H1 (cell line): ENCODE results near the gene DNAJB14. TPM values are rescaled to one million over a fixed set of nuclear protein-coding genes. Genes with fewer than 3 reads are reported as not detected.

ENCODE experiments used
- CTCF ChIA-PET: fragments of 300-600 bp; sonication (Branson Sonifier 250); formaldehyde crosslinking; loops from one replicate; lab custom pipeline; 2021; ENCODE audit not compliant: partially characterized antibody; lab: Charles Lee
- POLR2A ChIA-PET: fragments of 300-600 bp; sonication (Branson Sonifier 250); formaldehyde crosslinking; loops from one replicate; lab custom pipeline; 2021; ENCODE audit warnings: inconsistent platforms; ENCODE audit not compliant: partially characterized antibody; lab: Charles Lee
- DNase-seq, 2 experiments: peaks; one replicate each; pipeline versions ENCODE4 v3.0.0 to v3.0.0-alpha.2; 2010 to 2022; ENCODE audit warnings: low spot score in 2 of 2, low read depth in 1 of 2, mixed read lengths in 1 of 2
- FAIRE-seq: peaks from 2 replicates; lab custom pipeline; 2011; peaks lifted over from hg19 to GRCh38; lab: Jason Lieb, UNC
- H2AFZ ChIP-seq: 2 replicates; pipeline ENCODE4 v1.8.1; 2012; ENCODE audit warnings: low read length, inconsistent platforms
- H2AK5ac ChIP-seq: 2 replicates; pipeline ENCODE4 v1.6.1; 2013; ENCODE audit warnings: low read depth, low read length
- H2BK120ac ChIP-seq: replicated peaks from 2 replicates; pipeline ENCODE3; 2013; ENCODE audit warnings: low read depth, low read length, inconsistent platforms
- H2BK12ac ChIP-seq: 2 replicates; pipeline ENCODE4 v1.6.1; 2013; ENCODE audit warnings: low read depth, low read length
- H2BK15ac ChIP-seq: 2 replicates; pipeline ENCODE4 v1.6.1; 2013; ENCODE audit warnings: low read length
- H2BK20ac ChIP-seq: 2 replicates; pipeline ENCODE4 v1.6.1; 2013; ENCODE audit warnings: low read length
- H2BK5ac ChIP-seq: 2 replicates; pipeline ENCODE4 v1.6.1; 2013; ENCODE audit warnings: low read depth, low read length
- H3K14ac ChIP-seq: 2 replicates; pipeline ENCODE4 v1.6.1; 2013; ENCODE audit warnings: inconsistent platforms; ENCODE audit not compliant: insufficient read length
- H3K18ac ChIP-seq: 2 replicates; pipeline ENCODE4 v1.6.1; 2013; ENCODE audit warnings: low read length; ENCODE audit errors: extremely low read depth
- H3K23ac ChIP-seq: 2 replicates; pipeline ENCODE4 v1.6.1; 2013; ENCODE audit warnings: inconsistent platforms; ENCODE audit not compliant: insufficient read length
- H3K23me2 ChIP-seq: 2 replicates; pipeline ENCODE4 v1.6.1; 2013; ENCODE audit warnings: low read depth, low read length
- H3K27ac ChIP-seq: 2 replicates; pipeline ENCODE4 v1.6.1; 2011; ENCODE audit warnings: low read depth, low read length, inconsistent platforms
- H3K27me3 ChIP-seq, 4 experiments: replicated peaks in 1 of 4; 1 replicate in 1 of 4; 2 replicates in 3 of 4; pipeline versions ENCODE4 v1.6.1 to v1.8.1; 2011 to 2013; ENCODE audit warnings: low read length in 3 of 4, mild to moderate bottlenecking in 3 of 4, inconsistent platforms in 2 of 4, mixed read lengths in 2 of 4, moderate library complexity in 1 of 4; ENCODE audit not compliant: control insufficient read depth in 3 of 4, insufficient read depth in 3 of 4; ENCODE audit errors: extremely low read depth in 1 of 4
- H3K36me3 ChIP-seq, 4 experiments: 2 replicates each; pipeline versions ENCODE4 v1.6.1 to v1.8.1; 2011 to 2013; ENCODE audit warnings: mild to moderate bottlenecking in 4 of 4, low read length in 3 of 4, moderate library complexity in 2 of 4, control low read depth in 1 of 4, inconsistent platforms in 1 of 4; ENCODE audit not compliant: insufficient read depth in 4 of 4, control insufficient read depth in 2 of 4
- H3K4ac ChIP-seq: replicated peaks from 2 replicates; pipeline ENCODE3; 2013; ENCODE audit warnings: low read length, low read depth, mixed read lengths, inconsistent platforms; ENCODE audit not compliant: insufficient read length
- H3K4me1 ChIP-seq, 4 experiments: replicated peaks in 1 of 4; 1 replicate in 1 of 4; 2 replicates in 3 of 4; pipeline versions ENCODE4 v1.6.1 to v1.8.1; 2011 to 2013; ENCODE audit warnings: low read length in 3 of 4, inconsistent platforms in 2 of 4, mixed read lengths in 1 of 4; ENCODE audit not compliant: insufficient read depth in 4 of 4, control insufficient read depth in 3 of 4
- H3K4me2 ChIP-seq, 2 experiments: 2 replicates each; pipeline versions ENCODE4 v1.6.1 to v1.8.1; 2011 to 2013; ENCODE audit warnings: low read depth in 2 of 2, low read length in 2 of 2, control low read depth in 1 of 2, inconsistent platforms in 1 of 2, mild to moderate bottlenecking in 1 of 2; ENCODE audit not compliant: insufficient read depth in 1 of 2
- H3K4me3 ChIP-seq, 4 experiments: fragments of 200-600, 300-600 bp in 1 of 4; sonication (generic), shearing (Covaris generic), sonication (Bioruptor Twin) in 1 of 4; 2 replicates each; pipeline versions ENCODE4 v1.5.1 to v1.8.1; 2011 to 2016; ENCODE audit warnings: low read length in 4 of 4, low read depth in 3 of 4, control low read depth in 2 of 4, inconsistent platforms in 2 of 4, mild to moderate bottlenecking in 2 of 4, mixed read lengths in 1 of 4, moderate library complexity in 1 of 4; ENCODE audit not compliant: insufficient read depth in 2 of 4; ENCODE audit errors: extremely low read depth in 1 of 4
- H3K56ac ChIP-seq: replicated peaks from 2 replicates; pipeline ENCODE3; 2013; ENCODE audit warnings: low read depth, mild to moderate bottlenecking, mixed read lengths, low read length, inconsistent platforms; ENCODE audit not compliant: insufficient read length
- H3K79me1 ChIP-seq: 2 replicates; pipeline ENCODE4 v1.6.1; 2013; ENCODE audit warnings: low read depth, low read length, control low read depth
- H3K79me2 ChIP-seq, 2 experiments: 2 replicates each; pipeline versions ENCODE4 v1.6.1 to v1.8.1; 2012 to 2013; ENCODE audit warnings: low read length in 2 of 2, mild to moderate bottlenecking in 2 of 2, inconsistent platforms in 1 of 2; ENCODE audit not compliant: insufficient read depth in 2 of 2, control insufficient read depth in 1 of 2
- H3K9ac ChIP-seq, 4 experiments: replicated peaks in 1 of 4; 1 replicate in 1 of 4; 2 replicates in 3 of 4; pipeline versions ENCODE4 v1.6.1 to v1.8.1; 2011 to 2013; ENCODE audit warnings: low read depth in 3 of 4, low read length in 3 of 4, control low read depth in 2 of 4, mild to moderate bottlenecking in 2 of 4, moderate library complexity in 2 of 4, inconsistent platforms in 1 of 4; ENCODE audit errors: extremely low read depth in 1 of 4
- H3K9me3 ChIP-seq, 2 experiments: 2 replicates each; pipeline versions ENCODE4 v1.6.1 to v1.8.1; 2012 to 2013; ENCODE audit warnings: mild to moderate bottlenecking in 2 of 2, moderate library complexity in 2 of 2, control low read depth in 1 of 2, inconsistent platforms in 1 of 2, low read depth in 1 of 2, low read length in 1 of 2, mixed read lengths in 1 of 2; ENCODE audit not compliant: insufficient read depth in 2 of 2
- H4K20me1 ChIP-seq, 2 experiments: replicated peaks in 1 of 2; 2 replicates each; pipeline versions ENCODE3 to v1.8.1; 2011 to 2013; ENCODE audit warnings: inconsistent platforms in 2 of 2, low read length in 2 of 2, mild to moderate bottlenecking in 1 of 2; ENCODE audit not compliant: insufficient read depth in 2 of 2, control insufficient read depth in 1 of 2
- H4K5ac ChIP-seq: 2 replicates; pipeline ENCODE4 v1.6.1; 2013; ENCODE audit warnings: low read length, low read depth, mixed read lengths, inconsistent platforms; ENCODE audit not compliant: insufficient read length
- H4K8ac ChIP-seq: 2 replicates; pipeline ENCODE4 v1.8.0; 2013; ENCODE audit warnings: mild to moderate bottlenecking, moderate library complexity, low read length, inconsistent platforms; ENCODE audit not compliant: insufficient read depth; ENCODE audit errors: extremely low read depth
- H4K91ac ChIP-seq: replicated peaks from 2 replicates; pipeline ENCODE3; 2013; ENCODE audit warnings: low read length, mixed read lengths, inconsistent platforms; ENCODE audit not compliant: insufficient read length
- WGBS, 2 experiments: shearing (Covaris generic) in 1 of 2; methylation state at CpG; one replicate each; pipeline versions ENCODE4 v1.1.6 to v1.1.7; 2013 to 2015; ENCODE audit warnings: low lambda C conversion rate in 2 of 2, mixed read lengths in 2 of 2, inconsistent platforms in 1 of 2, low coverage in 1 of 2, missing lambda C conversion rate in 1 of 2; ENCODE audit not compliant: insufficient replicate concordance in 2 of 2, insufficient coverage in 1 of 2, insufficient read length in 1 of 2; ENCODE audit errors: extremely low coverage in 1 of 2, missing lambda C conversion rate in 1 of 2; 5-methylcytosine and 5-hydroxymethylcytosine counted together
- polyA plus RNA-seq, 7 experiments: library from polyadenylated mRNA; depleted of rRNA in 3 of 7; stranded (reverse) in 5 of 7; unstranded in 2 of 7; fragments of >200 nt in 5 of 7; fragments of 200-250 nt in 2 of 7; gene quantifications; 1 replicate in 5 of 7; 2 replicates in 1 of 7; 4 replicates in 1 of 7; pipeline versions ENCODE4 v1.2.1 to v1.2.3, GENCODE V29; 2011 to 2013; ENCODE audit warnings: missing spikeins in 2 of 7, mixed read lengths in 2 of 7
- total RNA-seq: library from RNA; stranded (reverse); fragmentation: NEBNext Ultra II Directional; extraction: Animal tissue kit (Norgen Biotek cat#: 25700); gene quantifications from 2 replicates; pipeline ENCODE4 v1.2.1, GENCODE V29; 2021

DNAJB14 gene
- total and polyA plus RNA-seq, 2 of the 8 experiments (the other 6 are each of a cell fraction or from before 2014, with no cell fraction given): 3.4 to 35.4 TPM

- Histone ChIP-seq H2BK15ac (no peak overlapping the region), H4K8ac (no peak overlapping the region), H2BK12ac (peak overlapping the region; percentile 28; the same call in 1 of the 2 replicates), H3K4me1 (peaks cover 0 to 14% (median 7%) of the 10 kb centered on the region in 4 experiments; a peak in 5 of 7 replicates), H3K9ac (peak overlapping the region in 3 of 4 experiments; percentile 74 to 78 (median 76); a peak in 6 of 7 replicates), H3K56ac (no peak overlapping the region), H3K27me3 (no peaks in the 10 kb centered on the region), H3K79me2 (peaks cover 0 to 59% of the 10 kb centered on the region in 2 experiments; a peak in 2 of 4 replicates), H3K27ac (peak overlapping the region; percentile 69), H2AK5ac (no peak overlapping the region), H2BK120ac (peak overlapping the region; percentile 39), H2BK20ac (no peak overlapping the region), H3K9me3 (no peaks in the 10 kb centered on the region), H3K79me1 (no peaks in the 10 kb centered on the region), H4K20me1 (peaks cover 7 to 9% of the 10 kb centered on the region in 2 experiments), H3K4me2 (peak overlapping the region; percentile 65 to 87), H3K4me3 (peak overlapping the region; percentile 63 to 100 (median 74)), H3K36me3 (peaks cover 9 to 23% (median 12%) of the 10 kb centered on the region in 4 experiments), H2AFZ (no peak overlapping the region), H4K5ac (peak overlapping the region; percentile 73), H3K4ac (no peak overlapping the region), H3K23me2 (peaks cover 4% of the 10 kb centered on the region), H2BK5ac (peak overlapping the region; percentile 74), H3K23ac (no peak overlapping the region), H3K18ac (no peak overlapping the region), H4K91ac (no peak overlapping the region), H3K14ac (no peak overlapping the region)
- ChIA-PET POLR2A (interaction anchor here (0.6 to 5.6 kb wide), 11 partner anchors 10 to 767 kb away, joined by 3 to 83 read pairs (median 5); partner anchors contain the start of gene LAMTOR3), CTCF (interaction anchor here (1.1 to 1.5 kb wide), 2 partner anchors 11 to 61 kb away, joined by 3 to 4 read pairs; no protein-coding TSS in a partner anchor)
- no peak for DNase-seq
- FAIRE-seq: no peak
- whole genome bisulfite sequencing, 2 experiments: 27% methylated on average over 8 of the region's 8 CpGs; no CpG with 5 or more reads in 1 of the 2 experiments
Measured at GRCh38 chr4:99947190-99947578, 766 bp upstream of the DNAJB14 start.
